Prostate gland (tissue), 2 donors: Measurements from ENCODE around the gene TMEM213. TPM values are rescaled to one million over a fixed set of nuclear protein-coding genes. Genes with fewer than 3 reads are reported as not detected.

Source experiments
- DNase-seq: peaks from one replicate; pipeline ENCODE4 v3.0.0-alpha.2; 2019; ENCODE audit warnings: low spot score
- H3K27ac ChIP-seq, 2 donors: fragments of 200-600 bp; sonication (generic); 2 replicates each; pipeline ENCODE4 v1.5.1; 2017 to 2019
- H3K27me3 ChIP-seq: fragments of 200-600 bp; sonication (generic); replicated peaks from 2 replicates; pipeline ENCODE4 v1.5.1; 2019; ENCODE audit not compliant: insufficient read depth
- H3K36me3 ChIP-seq, 2 donors: fragments of 200-600 bp; sonication (generic); 1 replicate in 1 of 2; 2 replicates in 1 of 2; pipeline versions ENCODE4 v1.5.1 to v1.8.1; 2017 to 2019
- H3K4me1 ChIP-seq: fragments of 200-600 bp; sonication (generic); replicated peaks from 2 replicates; pipeline ENCODE4 v1.5.1; 2019
- H3K4me3 ChIP-seq, 2 donors: fragments of 200-600 bp; sonication (generic); 2 replicates each; pipeline ENCODE4 v1.5.1; 2017 to 2019
- H3K9me3 ChIP-seq: fragments of 200-600 bp; sonication (generic); 2 replicates; pipeline ENCODE4 v1.5.1; 2017
- POLR2A ChIP-seq: fragments of 450-650 bp; IDR thresholded peaks from one replicate; pipeline ENCODE4 v1.6.1; 2016; ENCODE audit warnings: antibody characterized with exemption, mild to moderate bottlenecking
- POLR2AphosphoS5 ChIP-seq: sonication (generic); formaldehyde crosslinking; IDR thresholded peaks from one replicate; pipeline ENCODE4 v1.6.1; 2017; ENCODE audit warnings: antibody characterized with exemption
- WGBS: methylation state at CpG from one replicate; pipeline ENCODE4 v1.1.5; 2018; 5-methylcytosine and 5-hydroxymethylcytosine counted together
- intact Hi-C: fragments of 100-400 bp; cut with DNase I; formaldehyde crosslinking; loops from one replicate; pipeline ENCODE4 v1.14.2; 2022
- total RNA-seq, 2 donors: library from RNA; depleted of rRNA; stranded (reverse); fragments of >200 nt; gene quantifications; one replicate each; pipeline ENCODE4 v1.1.0, GENCODE V29; 2016
- TF ChIP-seq, protein P1 (sequence below), 4 experiments: fragments of 200-600 bp in 2 of 4; fragments of 450-650 bp in 2 of 4; sonication (generic) in 2 of 4; IDR thresholded peaks; 1 replicate in 3 of 4; 2 replicates in 1 of 4; pipeline ENCODE4 v1.5.1; 2016 to 2019; ENCODE audit warnings: antibody characterized with exemption in 4 of 4, mild to moderate bottlenecking in 2 of 4, moderate library complexity in 2 of 4

The TMEM213 gene
- total RNA-seq, 2 donors from 2014 or later: 0.55 TPM; not detected in 1

DNA sequence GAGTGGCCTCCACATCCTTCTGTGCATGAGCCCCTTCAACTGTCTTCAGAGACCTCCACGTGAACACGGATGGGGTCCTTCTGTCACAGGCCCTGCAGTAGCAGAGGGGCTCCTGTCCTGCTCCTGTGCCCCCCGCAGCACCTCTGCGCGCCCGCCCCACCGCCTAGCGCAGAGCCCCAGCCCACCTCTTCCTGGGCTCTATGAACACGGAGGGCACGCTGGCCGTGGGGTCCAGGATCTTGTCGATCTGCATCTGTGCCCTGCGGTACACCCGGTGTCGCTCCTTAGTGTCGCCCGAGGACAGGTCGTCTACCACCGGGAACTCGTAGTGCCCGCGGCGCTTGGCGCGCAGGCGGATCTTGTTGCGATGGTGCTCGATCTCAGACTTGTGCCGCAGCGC lies 71.6 kb downstream of the TMEM213 start:
- H3K4me3 ChIP-seq: no peak overlapping the region
- H3K27ac ChIP-seq: no peak overlapping the region
- no peaks in the 10 kb centered on the region for H3K9me3 ChIP-seq
- TF ChIP-seq, protein P1, sequence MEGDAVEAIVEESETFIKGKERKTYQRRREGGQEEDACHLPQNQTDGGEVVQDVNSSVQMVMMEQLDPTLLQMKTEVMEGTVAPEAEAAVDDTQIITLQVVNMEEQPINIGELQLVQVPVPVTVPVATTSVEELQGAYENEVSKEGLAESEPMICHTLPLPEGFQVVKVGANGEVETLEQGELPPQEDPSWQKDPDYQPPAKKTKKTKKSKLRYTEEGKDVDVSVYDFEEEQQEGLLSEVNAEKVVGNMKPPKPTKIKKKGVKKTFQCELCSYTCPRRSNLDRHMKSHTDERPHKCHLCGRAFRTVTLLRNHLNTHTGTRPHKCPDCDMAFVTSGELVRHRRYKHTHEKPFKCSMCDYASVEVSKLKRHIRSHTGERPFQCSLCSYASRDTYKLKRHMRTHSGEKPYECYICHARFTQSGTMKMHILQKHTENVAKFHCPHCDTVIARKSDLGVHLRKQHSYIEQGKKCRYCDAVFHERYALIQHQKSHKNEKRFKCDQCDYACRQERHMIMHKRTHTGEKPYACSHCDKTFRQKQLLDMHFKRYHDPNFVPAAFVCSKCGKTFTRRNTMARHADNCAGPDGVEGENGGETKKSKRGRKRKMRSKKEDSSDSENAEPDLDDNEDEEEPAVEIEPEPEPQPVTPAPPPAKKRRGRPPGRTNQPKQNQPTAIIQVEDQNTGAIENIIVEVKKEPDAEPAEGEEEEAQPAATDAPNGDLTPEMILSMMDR (IDR thresholded peaks at IDR 0.05): no peak
- TF ChIP-seq POLR2AphosphoS5 (no peak), POLR2A (no peak)
- WGBS: 97% methylated on average over 30 of the region's 30 CpGs
- intact Hi-C loops: no loop called here
- no peak for DNase-seq
- H3K4me1 ChIP-seq: no peaks in the 10 kb centered on the region
- H3K36me3 ChIP-seq: no peaks in the 10 kb centered on the region
- H3K27me3 ChIP-seq: no peaks in the 10 kb centered on the region

DNA sequence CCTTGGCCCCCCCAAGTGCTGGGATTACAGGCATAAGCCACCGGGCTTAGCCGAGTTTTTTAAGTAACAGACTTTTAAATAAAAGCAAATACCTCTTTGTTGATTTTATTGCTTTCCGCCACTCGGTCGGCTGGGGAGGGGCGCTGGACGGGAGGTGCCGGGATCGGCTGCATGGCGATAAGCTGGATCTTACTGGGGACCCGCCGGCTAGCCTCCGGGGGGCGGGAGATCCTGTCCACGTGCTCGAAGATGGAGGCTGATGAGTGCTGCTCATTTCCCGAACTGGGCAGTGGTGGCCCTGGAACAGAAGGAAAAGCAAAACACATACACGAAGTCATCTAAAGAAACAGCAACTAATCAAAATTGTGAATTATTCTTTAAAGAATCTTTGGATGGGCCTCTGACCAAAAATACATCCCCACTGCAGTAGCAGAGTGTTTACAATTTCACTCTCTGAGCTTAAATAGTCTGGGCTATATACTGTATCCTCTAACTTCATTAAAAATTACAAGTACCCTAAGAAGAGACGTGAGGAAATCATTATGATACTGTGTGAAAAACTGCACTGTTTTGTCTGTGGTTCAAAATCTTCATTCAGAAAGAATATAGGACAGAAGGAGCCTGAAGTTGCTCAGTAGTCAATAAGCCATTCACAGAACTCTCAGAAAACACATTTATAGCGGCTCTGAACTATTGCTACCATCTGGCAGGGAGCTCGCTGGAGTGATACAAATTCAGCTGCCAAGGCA lies 73.4 kb downstream of the TMEM213 start:
- intact Hi-C loops: no loop called here
- TF ChIP-seq, protein P1 (IDR thresholded peaks at IDR 0.05): no peak
- TF ChIP-seq POLR2AphosphoS5: no peak
- no peak for TF ChIP-seq POLR2A
- no peak for DNase-seq
- Histone ChIP-seq H3K36me3 (no peaks in the 10 kb centered on the region), H3K4me3 (no peak overlapping the region), H3K9me3 (no peaks in the 10 kb centered on the region), H3K27me3 (no peaks in the 10 kb centered on the region), H3K4me1 (no peaks in the 10 kb centered on the region), H3K27ac (no peak overlapping the region)
- WGBS: 91% methylated on average over 21 of the region's 21 CpGs

DNA sequence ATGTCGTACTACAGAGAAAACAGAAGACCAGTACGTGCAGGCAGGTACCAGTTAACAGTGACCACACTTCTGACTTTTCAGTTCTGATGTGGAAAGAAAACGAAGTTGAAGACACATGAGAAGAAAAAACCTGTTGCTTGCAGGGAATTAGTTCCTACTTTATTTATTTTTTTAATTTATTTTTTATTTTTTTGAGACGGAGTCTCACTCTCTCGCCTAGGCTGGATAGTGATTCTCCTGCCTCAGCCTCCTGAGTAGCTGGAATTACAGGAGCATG lies 74.0 kb downstream of the TMEM213 start:
- intact Hi-C loops: no loop called here
- H3K9me3 ChIP-seq: no peaks in the 10 kb centered on the region
- H3K27ac ChIP-seq: no peak overlapping the region
- DNase-seq: no peak
- no peaks in the 10 kb centered on the region for H3K27me3 ChIP-seq
- TF ChIP-seq, protein P1 (IDR thresholded peaks at IDR 0.05): no peak
- TF ChIP-seq POLR2AphosphoS5: no peak
- no peak for TF ChIP-seq POLR2A
- H3K4me3 ChIP-seq: no peak overlapping the region
- no peaks in the 10 kb centered on the region for H3K4me1 ChIP-seq
- H3K36me3 ChIP-seq: no peaks in the 10 kb centered on the region
- WGBS: 98% methylated on average over 5 of the region's 5 CpGs

DNA sequence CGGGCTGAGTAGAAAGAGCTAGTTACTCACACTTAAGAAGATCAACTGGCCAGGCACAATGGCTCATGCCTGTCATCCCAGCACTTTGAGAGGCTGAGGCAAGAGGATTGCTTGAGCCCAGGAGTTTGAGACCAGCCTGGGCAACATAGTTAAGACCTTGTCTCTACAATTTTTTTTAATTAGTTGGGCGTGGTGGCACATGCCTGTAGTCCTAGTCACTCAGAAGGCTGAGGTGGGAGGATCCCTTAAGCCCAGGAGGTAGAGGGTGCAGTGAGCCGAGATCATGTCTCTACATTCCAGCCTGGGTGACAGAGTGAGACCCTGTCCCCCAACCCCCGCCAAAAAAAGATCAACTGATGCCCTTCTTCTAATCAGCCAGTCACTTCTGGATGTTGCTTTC lies 74.8 kb downstream of the TMEM213 start:
- WGBS: 83% methylated on average over 4 of the region's 4 CpGs
- TF ChIP-seq, protein P1 (IDR thresholded peaks at IDR 0.05): no peak
- TF ChIP-seq POLR2A (no peak), POLR2AphosphoS5 (no peak)
- Histone ChIP-seq H3K36me3 (no peaks in the 10 kb centered on the region), H3K27me3 (no peaks in the 10 kb centered on the region), H3K9me3 (no peaks in the 10 kb centered on the region), H3K27ac (no peak overlapping the region), H3K4me1 (no peaks in the 10 kb centered on the region), H3K4me3 (no peak overlapping the region)
- intact Hi-C loops: no loop called here
- no peak for DNase-seq

DNA sequence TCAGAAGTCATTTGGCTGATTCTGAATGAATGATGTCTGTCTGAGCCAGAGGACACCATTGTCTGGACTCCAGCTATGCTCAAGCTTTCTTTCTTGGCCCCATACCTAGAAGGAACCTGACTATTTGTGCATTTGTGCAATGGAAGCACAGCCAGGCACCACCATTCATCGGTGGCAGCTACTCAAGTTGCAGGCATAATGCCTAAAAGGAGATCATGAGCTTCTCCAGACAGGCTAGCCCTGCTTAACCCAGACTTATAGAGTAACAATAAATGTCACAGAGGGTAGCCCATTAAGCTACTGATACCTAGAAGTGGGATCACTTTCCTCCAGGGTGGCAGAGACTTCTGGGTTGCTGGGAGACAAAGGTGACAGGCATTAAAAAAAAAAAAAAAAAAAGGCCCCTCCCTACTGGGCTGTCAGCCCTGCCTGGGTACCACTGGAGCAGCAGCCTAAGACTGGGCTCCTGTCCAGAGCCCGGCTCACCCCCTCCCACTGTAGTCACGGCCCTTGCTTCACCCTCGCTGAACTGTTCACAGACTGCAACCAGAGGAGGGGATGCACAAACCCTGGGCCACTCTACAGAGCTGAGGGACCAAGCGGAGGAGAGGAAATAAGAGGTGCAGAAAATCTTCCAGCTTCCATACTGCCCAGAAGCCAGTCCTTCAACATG lies 75.6 kb downstream of the TMEM213 start:
- no peaks in the 10 kb centered on the region for H3K27me3 ChIP-seq
- no peak overlapping the region for H3K27ac ChIP-seq
- no peaks in the 10 kb centered on the region for H3K4me1 ChIP-seq
- intact Hi-C loops: no loop called here
- no peaks in the 10 kb centered on the region for H3K36me3 ChIP-seq
- no peaks in the 10 kb centered on the region for H3K9me3 ChIP-seq
- TF ChIP-seq POLR2AphosphoS5 (no peak), POLR2A (no peak)
- TF ChIP-seq, protein P1 (IDR thresholded peaks at IDR 0.05): no peak
- DNase-seq: no peak
- no peak overlapping the region for H3K4me3 ChIP-seq
- 55% methylated on average over 5 of the region's 5 CpGs for WGBS
